ENCODE measurements around the gene CD164. TPM values are rescaled to one million over a fixed set of nuclear protein-coding genes. Genes with fewer than 3 reads are reported as not detected.

The CD164 gene
- polyA plus RNA-seq, 3 donors: 106 to 392 (median 272) TPM

- Histone ChIP-seq H3K4me2 (replicated peaks; ENCODE audit: extremely low read depth, low read length, poor library complexity, severe bottlenecking) (peak overlapping the region; percentile 3), H3K4me1 (ENCODE audit: control insufficient read depth in 1 of 2, insufficient read depth in 2 of 2, low read length in 2 of 2) (peaks cover 38 to 49% of the 10 kb centered on the region in 2 donors), H2AFZ (ENCODE audit: insufficient read depth, low read depth, low read length, poor library complexity, severe bottlenecking) (no peak overlapping the region), H3K9ac (ENCODE audit: insufficient read depth, low read length, poor library complexity, severe bottlenecking) (no peak overlapping the region), H3K27ac (ENCODE audit: low read depth in 1 of 2, low read length in 2 of 2) (peak overlapping the region in 1 of 2 donors; percentile 59), H4K20me1 (ENCODE audit: insufficient read depth, low read length) (peaks cover 100% of the 10 kb centered on the region), H3K27me3 (ENCODE audit: control insufficient read depth in 2 of 2, insufficient read depth in 2 of 2, low read length in 2 of 2) (no peaks in the 10 kb centered on the region), H3K9me3 (replicated peaks in 1 of 2; ENCODE audit: control insufficient read depth in 1 of 2, insufficient read depth in 1 of 2, low read length in 2 of 2) (no peaks in the 10 kb centered on the region), H3K4me3 (replicated peaks in 1 of 3; ENCODE audit: low read depth in 2 of 3, low read length in 3 of 3) (no peak overlapping the region), H3K79me2 (ENCODE audit: insufficient read depth, low read length) (peaks cover 99% of the 10 kb centered on the region), H3K36me3 (replicated peaks in 1 of 2; ENCODE audit: control insufficient read depth in 1 of 2, insufficient read depth in 2 of 2, low read length in 2 of 2) (peaks cover 80 to 94% of the 10 kb centered on the region in 2 donors)
- WGBS (ENCODE audit: insufficient coverage): 35% methylated on average over 3 of the region's 4 CpGs
- no peak for DNase-seq
- Mint-ChIP-seq H3K27me3 (ENCODE audit: low read depth in 3 of 3) (no peaks in the 10 kb centered on the region), H3K27ac (peak overlapping the region; percentile 78 to 91 (median 82)), H3K36me3 (peaks cover 76 to 92% of the 10 kb centered on the region in 2 donors), H3K9me3 (no peaks in the 10 kb centered on the region), H3K4me3 (no peak overlapping the region), H3K4me1 (peaks cover 59% of the 10 kb centered on the region)
- intact Hi-C loops (cut with micrococcal nuclease): loop anchor here in 1 of 2 donors (5.0 kb wide), 1 partner anchor 277 kb away; the partner anchor contains the start of gene CEP57L1
- TF ChIP-seq CTCF (IDR thresholded peaks at IDR 0.05): no peak
Measured at GRCh38 chr6:109374326-109374892, 7.9 kb downstream of the CD164 start.

DNA sequence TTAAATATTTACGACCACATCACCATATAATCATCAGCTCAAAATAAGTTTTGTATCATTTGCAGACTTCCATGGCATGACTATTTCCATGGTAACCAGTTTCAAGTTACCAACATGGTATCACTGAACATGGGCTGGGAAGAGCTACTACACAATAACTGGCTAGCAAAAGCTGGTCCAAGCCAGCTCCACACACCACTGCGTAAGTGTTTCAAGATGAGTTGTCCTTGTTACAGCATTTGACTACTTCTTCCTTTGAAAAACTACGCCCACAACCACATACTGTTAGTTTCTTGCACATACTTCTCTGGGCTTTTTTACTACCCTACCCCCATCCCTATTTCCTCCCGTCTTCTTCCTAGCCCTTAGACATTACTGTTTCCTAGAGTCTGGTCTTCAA, 8.5 kb downstream of the CD164 start:
- H3K4me1 ChIP-seq (ENCODE audit: control insufficient read depth in 1 of 2, insufficient read depth in 2 of 2, low read length in 2 of 2): peaks cover 32 to 42% of the 10 kb centered on the region in 2 donors
- peak in 2 of 3 donors; percentile 52 to 59 for DNase-seq
- peak overlapping the region in 1 of 2 donors; percentile 41 for H3K4me3 Mint-ChIP-seq
- 11% methylated on average over 3 of the region's 4 CpGs for whole genome bisulfite sequencing (ENCODE audit: insufficient coverage)
- H3K27me3 Mint-ChIP-seq (ENCODE audit: low read depth in 3 of 3): no peaks in the 10 kb centered on the region
- no peak overlapping the region for H3K4me2 ChIP-seq (replicated peaks; ENCODE audit: extremely low read depth, low read length, poor library complexity, severe bottlenecking)
- H3K36me3 ChIP-seq (replicated peaks in 1 of 2; ENCODE audit: control insufficient read depth in 1 of 2, insufficient read depth in 2 of 2, low read length in 2 of 2): peaks cover 81 to 94% of the 10 kb centered on the region in 2 donors
- no peak overlapping the region for H3K4me3 ChIP-seq (replicated peaks in 1 of 3; ENCODE audit: low read depth in 2 of 3, low read length in 3 of 3)
- H3K9me3 Mint-ChIP-seq: no peaks in the 10 kb centered on the region
- H3K79me2 ChIP-seq (ENCODE audit: insufficient read depth, low read length): peaks cover 98% of the 10 kb centered on the region
- no peaks in the 10 kb centered on the region for H3K27me3 ChIP-seq (ENCODE audit: control insufficient read depth in 2 of 2, insufficient read depth in 2 of 2, low read length in 2 of 2)
- H3K9me3 ChIP-seq (replicated peaks in 1 of 2; ENCODE audit: control insufficient read depth in 1 of 2, insufficient read depth in 1 of 2, low read length in 2 of 2): no peaks in the 10 kb centered on the region
- intact Hi-C loops (cut with micrococcal nuclease): loop anchor here in 1 of 2 donors (5.0 kb wide), 1 partner anchor 276 kb away; the partner anchor contains the start of gene CEP57L1
- H3K27ac ChIP-seq (ENCODE audit: low read depth in 1 of 2, low read length in 2 of 2): peak overlapping the region in 1 of 2 donors; percentile 59
- no peak overlapping the region for H2AFZ ChIP-seq (ENCODE audit: insufficient read depth, low read depth, low read length, poor library complexity, severe bottlenecking)
- peaks cover 74 to 90% of the 10 kb centered on the region in 2 donors for H3K36me3 Mint-ChIP-seq
- TF ChIP-seq CTCF (IDR thresholded peaks at IDR 0.05): no peak
- H3K4me1 Mint-ChIP-seq: peaks cover 53% of the 10 kb centered on the region
- peak overlapping the region; percentile 78 to 91 (median 82) for H3K27ac Mint-ChIP-seq
- peaks cover 100% of the 10 kb centered on the region for H4K20me1 ChIP-seq (ENCODE audit: insufficient read depth, low read length)
- no peak overlapping the region for H3K9ac ChIP-seq (ENCODE audit: insufficient read depth, low read length, poor library complexity, severe bottlenecking)
